Right lobe of liver (tissue), 4 donors: ENCODE results near the gene PBXIP1.

ENCODE experiments used
- POLR2A ChIP-seq: fragments of 450-650 bp; IDR thresholded peaks from one replicate; pipeline ENCODE4 v1.6.1; 2017; ENCODE audit warnings: antibody characterized with exemption, mild to moderate bottlenecking
- TF ChIP-seq, protein P1 (sequence below), 4 donors: fragments of 200-600 bp in 3 of 4; fragments of 450-650 bp in 1 of 4; IDR thresholded peaks; one replicate each; pipeline versions ENCODE4 v1.5.1 to v1.8.0; 2016 to 2022; ENCODE audit warnings: antibody characterized with exemption in 4 of 4, mild to moderate bottlenecking in 2 of 4
- donor health status: DM: no; HTN: no; CAD: no.
- donor health status: DM: no; HTN: no; CAD: no.
- donor health status: DM: no; HTN: yes; CAD: no.

DNA sequence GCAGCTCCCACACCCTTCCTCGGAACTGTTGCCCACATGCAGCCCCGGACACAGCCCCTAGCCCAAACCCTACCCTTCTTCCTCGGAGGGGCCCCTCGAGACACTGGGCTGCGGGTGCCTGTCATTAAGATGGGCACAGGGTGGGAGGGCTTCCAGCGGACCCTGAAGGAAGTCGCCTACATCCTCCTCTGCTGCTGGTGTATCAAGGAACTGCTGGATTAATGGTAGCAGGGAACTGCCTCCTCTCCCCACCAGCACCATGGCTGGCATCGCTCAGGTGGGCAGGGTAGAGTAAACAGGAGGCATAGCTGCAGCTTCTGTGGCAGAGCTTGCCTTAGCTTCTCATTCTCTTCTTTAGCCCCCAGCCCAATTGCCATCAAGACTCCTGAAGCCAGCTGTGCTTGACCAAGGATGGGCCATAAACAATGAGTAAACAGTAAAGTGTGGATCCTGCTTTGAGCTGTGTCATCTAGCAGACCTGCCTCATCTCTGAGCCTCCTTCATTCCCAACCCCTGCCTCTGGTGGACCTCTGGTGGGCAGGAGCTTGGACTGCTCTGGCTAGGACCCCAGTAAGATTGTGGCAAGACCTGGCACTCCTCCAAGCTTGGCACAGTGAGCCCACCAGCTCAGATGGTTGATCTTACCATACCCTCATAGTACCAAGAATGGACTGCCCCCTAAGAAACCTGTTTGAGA lies 37.8 kb upstream of the PBXIP1 start, which contains the start of gene LENEP:
- TF ChIP-seq POLR2A = no peak
- TF ChIP-seq, protein P1, sequence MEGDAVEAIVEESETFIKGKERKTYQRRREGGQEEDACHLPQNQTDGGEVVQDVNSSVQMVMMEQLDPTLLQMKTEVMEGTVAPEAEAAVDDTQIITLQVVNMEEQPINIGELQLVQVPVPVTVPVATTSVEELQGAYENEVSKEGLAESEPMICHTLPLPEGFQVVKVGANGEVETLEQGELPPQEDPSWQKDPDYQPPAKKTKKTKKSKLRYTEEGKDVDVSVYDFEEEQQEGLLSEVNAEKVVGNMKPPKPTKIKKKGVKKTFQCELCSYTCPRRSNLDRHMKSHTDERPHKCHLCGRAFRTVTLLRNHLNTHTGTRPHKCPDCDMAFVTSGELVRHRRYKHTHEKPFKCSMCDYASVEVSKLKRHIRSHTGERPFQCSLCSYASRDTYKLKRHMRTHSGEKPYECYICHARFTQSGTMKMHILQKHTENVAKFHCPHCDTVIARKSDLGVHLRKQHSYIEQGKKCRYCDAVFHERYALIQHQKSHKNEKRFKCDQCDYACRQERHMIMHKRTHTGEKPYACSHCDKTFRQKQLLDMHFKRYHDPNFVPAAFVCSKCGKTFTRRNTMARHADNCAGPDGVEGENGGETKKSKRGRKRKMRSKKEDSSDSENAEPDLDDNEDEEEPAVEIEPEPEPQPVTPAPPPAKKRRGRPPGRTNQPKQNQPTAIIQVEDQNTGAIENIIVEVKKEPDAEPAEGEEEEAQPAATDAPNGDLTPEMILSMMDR (IDR thresholded peaks at IDR 0.05) = no peak
